DMS114 treated with DMSO at 0.1 percent for 48 hours (cell line): ENCODE measurements around the gene NOSTRIN.
"Not testable (repeated sequence)": the region's sequence is repeated elsewhere in the genome, so short reads cannot be mapped to it uniquely, and the experiment has no call there.

Experiments
- DNase-seq: peaks from one replicate; lab custom pipeline; 2025; ENCODE audit not compliant: unreplicated experiment; lab: John Stamatoyannopoulos, UW

NOSTRIN gene

GRCh38 chr2:168787782-168788376 is 14.6 kb upstream of the NOSTRIN start:
- DNase-seq, result no peak

- DNase-seq, result no peak
These were observed 12.7 kb upstream of the NOSTRIN start for GRCh38 chr2:168789776-168790175.

GRCh38 chr2:168790226-168790902 is 12.1 kb upstream of the NOSTRIN start:
- no peak for DNase-seq

GRCh38 chr2:168791140-168791539 is 11.3 kb upstream of the NOSTRIN start:
- not testable (repeated sequence) for DNase-seq

GRCh38 chr2:168793596-168793995 is 8.8 kb upstream of the NOSTRIN start:
- no peak for DNase-seq

- no peak for DNase-seq
These were observed 7.5 kb upstream of the NOSTRIN start for GRCh38 chr2:168794968-168795367.

GRCh38 chr2:168796090-168796577 is 6.3 kb upstream of the NOSTRIN start:
- DNase-seq, result no peak

GRCh38 chr2:168796583-168797285 is 5.7 kb upstream of the NOSTRIN start:
- no peak for DNase-seq

- no peak for DNase-seq
These were observed 5.2 kb upstream of the NOSTRIN start for GRCh38 chr2:168797286-168797655.

GRCh38 chr2:168798076-168798887 is 4.2 kb upstream of the NOSTRIN start:
- DNase-seq, result no peak

GRCh38 chr2:168798888-168799410 is 3.5 kb upstream of the NOSTRIN start:
- DNase-seq, result no peak

- no peak for DNase-seq
These were observed 966 bp upstream of the NOSTRIN start for GRCh38 chr2:168801471-168801870.

- no peak for DNase-seq
These were observed 655 bp downstream of the NOSTRIN start for GRCh38 chr2:168802859-168803725.

- no peak for DNase-seq
These were observed 1.8 kb downstream of the NOSTRIN start for GRCh38 chr2:168804214-168804613.

GRCh38 chr2:168805615-168806014 is 3.2 kb downstream of the NOSTRIN start:
- no peak for DNase-seq

GRCh38 chr2:168809537-168809936 is 7.1 kb downstream of the NOSTRIN start:
- DNase-seq, result no peak

GRCh38 chr2:168810235-168810634 is 7.8 kb downstream of the NOSTRIN start:
- DNase-seq, result no peak

GRCh38 chr2:168811696-168812095 is 9.3 kb downstream of the NOSTRIN start:
- no peak for DNase-seq

- no peak for DNase-seq
These were observed 11.6 kb downstream of the NOSTRIN start for GRCh38 chr2:168814046-168814445.
